SK-N-SH treated with all-trans-retinoic acid at 6 μM for 48 hours (cell line): Measurements from ENCODE around the gene KDM2B.
"Not testable (repeated sequence)": the region's sequence is repeated elsewhere in the genome, so short reads cannot be mapped to it uniquely, and the experiment has no call there.

ENCODE experiments used
- ATAC-seq: fragments of 200-7000 bp; cut with Tn5 transposase; 3 replicates; pipeline ENCODE4 v1.9.1; 2020; ENCODE audit warnings: mild to moderate bottlenecking, moderate library complexity
- ARNTL ChIP-seq: fragments of 450-650 bp; formaldehyde crosslinking; IDR thresholded peaks from 2 replicates; pipeline ENCODE4 v1.5.0; 2020; ENCODE audit warnings: low read depth, mild to moderate bottlenecking, moderate library complexity, borderline replicate concordance
- BACH2 ChIP-seq: fragments of 250-450 bp; sonication (Bioruptor Pico); IDR thresholded peaks from 2 replicates; pipeline ENCODE4 v1.9.0; 2021; ENCODE audit warnings: mild to moderate bottlenecking, borderline replicate concordance
- CSDC2 ChIP-seq: fragments of 250-450 bp; sonication (Bioruptor Pico); IDR thresholded peaks from 2 replicates; pipeline ENCODE4 v1.5.0; 2020; ENCODE audit warnings: mild to moderate bottlenecking, moderate library complexity
- ESRRG ChIP-seq: fragments of 250-450 bp; sonication (Bioruptor Pico); IDR thresholded peaks from 2 replicates; pipeline ENCODE4 v1.6.1; 2021; ENCODE audit warnings: mild to moderate bottlenecking
- GLIS3 ChIP-seq: fragments of 250-450 bp; sonication (Bioruptor Pico); IDR thresholded peaks from 2 replicates; pipeline ENCODE4 v1.5.0; 2020; ENCODE audit warnings: mild to moderate bottlenecking, moderate library complexity
- ISL1 ChIP-seq: fragments of 250-450 bp; sonication (Bioruptor Pico); IDR thresholded peaks from 2 replicates; pipeline ENCODE4 v2.1.2; 2022; ENCODE audit warnings: mild to moderate bottlenecking, moderate library complexity
- PPARA ChIP-seq: fragments of 250-450 bp; sonication (Bioruptor Pico); IDR thresholded peaks from 2 replicates; pipeline ENCODE4 v1.5.0; 2020; ENCODE audit warnings: mild to moderate bottlenecking, borderline replicate concordance
- RARB ChIP-seq: fragments of 250-450 bp; sonication (Bioruptor Pico); IDR thresholded peaks from 2 replicates; pipeline ENCODE4 v1.8.0; 2021; ENCODE audit warnings: mild to moderate bottlenecking, moderate library complexity
- SNAI2 ChIP-seq: fragments of 250-450 bp; sonication (Bioruptor Pico); IDR thresholded peaks from 2 replicates; pipeline ENCODE4 v1.5.0; 2020; ENCODE audit warnings: mild to moderate bottlenecking, moderate library complexity
- TCF4 ChIP-seq: fragments of 250-450 bp; sonication (Bioruptor Pico); IDR thresholded peaks from 2 replicates; pipeline ENCODE4 v1.8.0; 2021; ENCODE audit warnings: mild to moderate bottlenecking, moderate library complexity, borderline replicate concordance
- TOX ChIP-seq: fragments of 250-450 bp; sonication (Bioruptor Pico); IDR thresholded peaks from 2 replicates; pipeline ENCODE4 v1.8.0; 2021; ENCODE audit warnings: mild to moderate bottlenecking, moderate library complexity, borderline replicate concordance
- TSHZ2 ChIP-seq: fragments of 250-450 bp; sonication (Bioruptor Pico); IDR thresholded peaks from 2 replicates; pipeline ENCODE4 v1.5.0; 2020; ENCODE audit warnings: mild to moderate bottlenecking, moderate library complexity
- ZC3H10 ChIP-seq: fragments of 250-450 bp; sonication (Bioruptor Pico); IDR thresholded peaks from 2 replicates; pipeline ENCODE4 v1.5.1; 2021; ENCODE audit warnings: mild to moderate bottlenecking, moderate library complexity
- ZFP3 ChIP-seq: fragments of 250-450 bp; sonication (Bioruptor Pico); IDR thresholded peaks from 2 replicates; pipeline ENCODE4 v1.5.0; 2020; ENCODE audit warnings: mild to moderate bottlenecking, moderate library complexity
- ZFP30 ChIP-seq: fragments of 450-650 bp; formaldehyde crosslinking; IDR thresholded peaks from 2 replicates; pipeline ENCODE4 v1.5.0; 2022; ENCODE audit warnings: mild to moderate bottlenecking, moderate library complexity
- ZNF565 ChIP-seq: fragments of 450-650 bp; formaldehyde crosslinking; conservative IDR thresholded peaks from 2 replicates; pipeline ENCODE4 v1.5.0; 2020; ENCODE audit warnings: low read depth, mild to moderate bottlenecking, moderate library complexity
- ZNF70 ChIP-seq: fragments of 450-650 bp; formaldehyde crosslinking; IDR thresholded peaks from 2 replicates; pipeline ENCODE4 v1.5.0; 2020; ENCODE audit warnings: mild to moderate bottlenecking, moderate library complexity
- ZNF8 ChIP-seq: fragments of 450-650 bp; formaldehyde crosslinking; IDR thresholded peaks from 2 replicates; pipeline ENCODE4 v1.5.0; 2020; ENCODE audit warnings: mild to moderate bottlenecking, moderate library complexity
- TF ChIP-seq, protein P1 (sequence below): fragments of 250-450 bp; sonication (Bioruptor Pico); IDR thresholded peaks from 2 replicates; pipeline ENCODE4 v1.8.0; 2020; ENCODE audit warnings: mild to moderate bottlenecking, moderate library complexity, borderline replicate concordance
- TF ChIP-seq, protein P2 (sequence below): fragments of 250-450 bp; sonication (Bioruptor Pico); IDR thresholded peaks from 2 replicates; pipeline ENCODE4 v1.5.1; 2021; ENCODE audit warnings: mild to moderate bottlenecking, moderate library complexity

The KDM2B gene

GRCh38 chr12:121596526-121596925 lies 15.7 kb upstream of the KDM2B start:
- ATAC-seq, result no peak
- no peak for TF ChIP-seq ZNF70 (CRISPR knock-in tag)

- TF ChIP-seq PPARA (CRISPR knock-in tag) (no peak), BACH2 (CRISPR knock-in tag) (no peak), ZFP3 (no peak), GLIS3 (CRISPR knock-in tag) (no peak), ESRRG (CRISPR knock-in tag) (no peak), CSDC2 (CRISPR knock-in tag) (no peak), ARNTL (CRISPR knock-in tag) (no peak), ZNF565 (CRISPR knock-in tag) (no peak)
- no peak for ATAC-seq
Measured at GRCh38 chr12:121595520-121595919, 14.7 kb upstream of the KDM2B start.

DNA sequence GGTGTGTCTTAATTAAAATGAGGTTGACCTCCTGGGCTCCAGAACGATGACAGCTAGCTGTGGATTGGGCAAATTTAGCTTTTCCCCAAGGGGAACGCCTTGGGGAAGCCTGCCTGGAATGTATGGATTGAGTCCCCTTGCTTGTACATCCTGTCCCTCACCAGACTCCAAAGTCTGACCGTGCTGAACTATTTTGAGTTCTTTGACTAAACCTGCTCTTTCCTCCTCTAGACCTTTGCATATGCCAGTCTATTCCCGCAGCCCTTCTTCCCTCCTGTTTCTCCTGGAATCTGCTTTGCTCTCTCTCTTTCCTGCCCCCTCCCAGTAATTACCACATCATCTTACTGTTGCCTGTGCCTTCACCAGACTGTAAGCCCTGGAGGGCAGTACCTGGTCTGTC lies 11.5 kb upstream of the KDM2B start:
- no peak for TF ChIP-seq GLIS3 (CRISPR knock-in tag)
- no peak for TF ChIP-seq BACH2 (CRISPR knock-in tag)
- no peak for TF ChIP-seq ZNF565 (CRISPR knock-in tag)
- TF ChIP-seq CSDC2 (CRISPR knock-in tag), result no peak
- TF ChIP-seq ZFP3, result no peak
- no peak for TF ChIP-seq SNAI2 (CRISPR knock-in tag)
- no peak for TF ChIP-seq ESRRG (CRISPR knock-in tag)
- TF ChIP-seq, all 23 proteins: peak for 0
- ATAC-seq, result no peak

GRCh38 chr12:121590476-121591143 lies 9.8 kb upstream of the KDM2B start:
- peak; percentile 68 for ATAC-seq
- TF ChIP-seq TSHZ2 (CRISPR knock-in tag), result no peak
- no peak for TF ChIP-seq ISL1 (CRISPR knock-in tag)
- TF ChIP-seq ZC3H10 (CRISPR knock-in tag), result no peak
- TF ChIP-seq GLIS3 (CRISPR knock-in tag), result no peak
- TF ChIP-seq BACH2 (CRISPR knock-in tag), result no peak
- TF ChIP-seq SNAI2 (CRISPR knock-in tag), result no peak
- no peak for TF ChIP-seq PPARA (CRISPR knock-in tag)
- no peak for TF ChIP-seq ZFP30 (CRISPR knock-in tag)
- no peak for TF ChIP-seq ZNF70 (CRISPR knock-in tag)
- no peak for TF ChIP-seq ARNTL (CRISPR knock-in tag)
- TF ChIP-seq TOX (CRISPR knock-in tag), result no peak
- no peak for TF ChIP-seq CSDC2 (CRISPR knock-in tag)
- no peak for TF ChIP-seq ZFP3
- TF ChIP-seq, protein P1, sequence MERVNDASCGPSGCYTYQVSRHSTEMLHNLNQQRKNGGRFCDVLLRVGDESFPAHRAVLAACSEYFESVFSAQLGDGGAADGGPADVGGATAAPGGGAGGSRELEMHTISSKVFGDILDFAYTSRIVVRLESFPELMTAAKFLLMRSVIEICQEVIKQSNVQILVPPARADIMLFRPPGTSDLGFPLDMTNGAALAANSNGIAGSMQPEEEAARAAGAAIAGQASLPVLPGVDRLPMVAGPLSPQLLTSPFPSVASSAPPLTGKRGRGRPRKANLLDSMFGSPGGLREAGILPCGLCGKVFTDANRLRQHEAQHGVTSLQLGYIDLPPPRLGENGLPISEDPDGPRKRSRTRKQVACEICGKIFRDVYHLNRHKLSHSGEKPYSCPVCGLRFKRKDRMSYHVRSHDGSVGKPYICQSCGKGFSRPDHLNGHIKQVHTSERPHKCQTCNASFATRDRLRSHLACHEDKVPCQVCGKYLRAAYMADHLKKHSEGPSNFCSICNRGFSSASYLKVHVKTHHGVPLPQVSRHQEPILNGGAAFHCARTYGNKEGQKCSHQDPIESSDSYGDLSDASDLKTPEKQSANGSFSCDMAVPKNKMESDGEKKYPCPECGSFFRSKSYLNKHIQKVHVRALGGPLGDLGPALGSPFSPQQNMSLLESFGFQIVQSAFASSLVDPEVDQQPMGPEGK, result no peak
- no peak for TF ChIP-seq ZNF565 (CRISPR knock-in tag)
- TF ChIP-seq TCF4, result no peak
- no peak for TF ChIP-seq RARB (CRISPR knock-in tag)
- no peak for TF ChIP-seq ZNF8 (CRISPR knock-in tag)
- TF ChIP-seq, protein P2, sequence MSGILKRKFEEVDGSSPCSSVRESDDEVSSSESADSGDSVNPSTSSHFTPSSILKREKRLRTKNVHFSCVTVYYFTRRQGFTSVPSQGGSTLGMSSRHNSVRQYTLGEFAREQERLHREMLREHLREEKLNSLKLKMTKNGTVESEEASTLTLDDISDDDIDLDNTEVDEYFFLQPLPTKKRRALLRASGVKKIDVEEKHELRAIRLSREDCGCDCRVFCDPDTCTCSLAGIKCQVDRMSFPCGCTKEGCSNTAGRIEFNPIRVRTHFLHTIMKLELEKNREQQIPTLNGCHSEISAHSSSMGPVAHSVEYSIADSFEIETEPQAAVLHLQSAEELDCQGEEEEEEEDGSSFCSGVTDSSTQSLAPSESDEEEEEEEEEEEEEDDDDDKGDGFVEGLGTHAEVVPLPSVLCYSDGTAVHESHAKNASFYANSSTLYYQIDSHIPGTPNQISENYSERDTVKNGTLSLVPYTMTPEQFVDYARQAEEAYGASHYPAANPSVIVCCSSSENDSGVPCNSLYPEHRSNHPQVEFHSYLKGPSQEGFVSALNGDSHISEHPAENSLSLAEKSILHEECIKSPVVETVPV (CRISPR knock-in tag), result no peak
- TF ChIP-seq ESRRG (CRISPR knock-in tag), result no peak

- not testable (repeated sequence) for ATAC-seq
Measured at GRCh38 chr12:121584885-121585284, 4.1 kb upstream of the KDM2B start.

DNA sequence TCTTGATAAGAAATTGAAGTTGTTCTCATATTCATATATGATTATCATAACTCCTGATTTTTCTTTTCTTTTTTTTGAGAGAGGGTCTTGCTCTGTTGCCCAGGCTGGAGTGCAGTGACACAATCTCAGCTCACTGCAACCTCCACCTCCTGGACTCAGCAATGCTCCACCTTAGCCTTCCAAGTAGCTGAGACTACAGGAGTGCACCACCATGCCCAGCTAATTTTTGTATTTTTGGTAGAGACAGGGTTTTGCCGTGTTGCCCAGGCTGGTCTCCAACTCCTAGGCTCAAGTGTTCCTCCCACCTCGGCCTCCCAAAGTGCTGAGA lies 2.5 kb upstream of the KDM2B start:
- not testable (repeated sequence) for ATAC-seq
